HEK293 (cell line): ENCODE data around the gene FABP7.

ENCODE experiments used
- CTCF ChIA-PET: fragments of 350-600 bp; formaldehyde crosslinking; extraction: SDS; loops from one replicate; lab custom pipeline; 2021; ENCODE audit warnings: antibody characterized with exemption; lab: Yijun Ruan, JAX
- POLR2A ChIA-PET: fragments of 300-600 bp; formaldehyde crosslinking; extraction: SDS; loops from one replicate; lab custom pipeline; 2020; ENCODE audit warnings: antibody characterized with exemption, inconsistent platforms; lab: Yijun Ruan, JAX
- H3K27ac ChIP-seq: fragments of 200-500 bp; sonication (Bioruptor generic); 2 replicates; pipeline ENCODE4 v1.5.1; 2014; ENCODE audit warnings: low read depth, low read length, control low read depth, inconsistent platforms; ENCODE audit errors: extremely low read depth
- H3K36me3 ChIP-seq, 2 experiments: fragments of 200-500 bp in 1 of 2; sonication (Bioruptor generic) in 1 of 2; 1 replicate in 1 of 2; 2 replicates in 1 of 2; pipeline ENCODE4 v1.5.1; 2014 to 2017; ENCODE audit warnings: inconsistent platforms in 2 of 2, low read length in 2 of 2; ENCODE audit not compliant: control insufficient read depth in 2 of 2, insufficient read depth in 1 of 2
- H3K4me1 ChIP-seq: fragments of 200-500 bp; sonication (Bioruptor generic); 2 replicates; pipeline ENCODE4 v1.5.1; 2014; ENCODE audit warnings: mild to moderate bottlenecking, low read length, inconsistent platforms; ENCODE audit not compliant: control insufficient read depth, insufficient read depth
- H3K4me3 ChIP-seq: 2 replicates; pipeline ENCODE4 v1.5.1; 2011; ENCODE audit warnings: low read depth, mild to moderate bottlenecking, control low read depth, low read length, moderate library complexity
- H3K9me3 ChIP-seq: fragments of 200-500 bp; sonication (Bioruptor generic); 2 replicates; pipeline ENCODE4 v1.5.1; 2014; ENCODE audit warnings: low read depth, low read length, inconsistent platforms; ENCODE audit not compliant: control insufficient read depth, insufficient read depth
- ATF2 ChIP-seq: fragments of 450-650 bp; formaldehyde crosslinking; IDR thresholded peaks from 2 replicates; pipeline ENCODE4 v1.5.1; 2016; ENCODE audit warnings: missing biosample characterization, missing genetic modification characterization, low read depth
- BCL11A ChIP-seq: fragments of 450-650 bp; formaldehyde crosslinking; IDR thresholded peaks from 2 replicates; pipeline ENCODE4 v1.5.1; 2016; ENCODE audit warnings: low read depth, missing biosample characterization, missing genetic modification characterization
- GLIS1 ChIP-seq: fragments of 450-650 bp; formaldehyde crosslinking; IDR thresholded peaks from 2 replicates; pipeline ENCODE4 v1.5.1; 2016; ENCODE audit warnings: missing biosample characterization, missing genetic modification characterization
- PATZ1 ChIP-seq: fragments of 450-650 bp; formaldehyde crosslinking; IDR thresholded peaks from 2 replicates; pipeline ENCODE4 v1.5.1; 2016; ENCODE audit warnings: missing biosample characterization, missing genetic modification characterization
- SP2 ChIP-seq: fragments of 450-650 bp; formaldehyde crosslinking; IDR thresholded peaks from 2 replicates; pipeline ENCODE4 v1.5.1; 2016; ENCODE audit warnings: missing biosample characterization, missing genetic modification characterization
- ZBTB26 ChIP-seq: fragments of 450-650 bp; formaldehyde crosslinking; optimal IDR thresholded peaks from 2 replicates; pipeline ENCODE3; 2016; ENCODE audit warnings: missing biosample characterization, mild to moderate bottlenecking, missing genetic modification characterization
- ZFP37 ChIP-seq: fragments of 450-650 bp; formaldehyde crosslinking; IDR thresholded peaks from 2 replicates; pipeline ENCODE4 v1.5.1; 2016; ENCODE audit warnings: missing biosample characterization, missing genetic modification characterization
- ZNF174 ChIP-seq: fragments of 450-650 bp; formaldehyde crosslinking; IDR thresholded peaks from 2 replicates; pipeline ENCODE4 v1.5.0; 2017; ENCODE audit warnings: missing biosample characterization, mild to moderate bottlenecking, missing genetic modification characterization
- ZNF280D ChIP-seq: fragments of 450-650 bp; formaldehyde crosslinking; IDR thresholded peaks from 2 replicates; pipeline ENCODE4 v1.5.1; 2016; ENCODE audit warnings: missing biosample characterization, missing genetic modification characterization
- ZNF350 ChIP-seq: fragments of 450-650 bp; formaldehyde crosslinking; IDR thresholded peaks from 2 replicates; pipeline ENCODE4 v1.5.0; 2017; ENCODE audit warnings: missing biosample characterization, mild to moderate bottlenecking, missing genetic modification characterization
- ZNF37A ChIP-seq: fragments of 450-650 bp; IDR thresholded peaks from 2 replicates; pipeline ENCODE4 v1.5.1; 2018; ENCODE audit warnings: missing biosample characterization, missing genetic modification characterization
- ZNF426 ChIP-seq: fragments of 450-650 bp; formaldehyde crosslinking; IDR thresholded peaks from 2 replicates; pipeline ENCODE4 v1.5.1; 2017; ENCODE audit warnings: missing biosample characterization, missing genetic modification characterization, mild to moderate bottlenecking, inconsistent platforms, moderate library complexity
- ZNF433 ChIP-seq: fragments of 450-650 bp; formaldehyde crosslinking; IDR thresholded peaks from 2 replicates; pipeline ENCODE4 v1.5.1; 2016; ENCODE audit warnings: missing biosample characterization, missing genetic modification characterization, low read depth
- ZNF449 ChIP-seq: fragments of 450-650 bp; formaldehyde crosslinking; IDR thresholded peaks from 2 replicates; pipeline ENCODE4 v1.5.1; 2017; ENCODE audit warnings: missing biosample characterization, mild to moderate bottlenecking, missing genetic modification characterization, moderate library complexity
- ZNF473 ChIP-seq: fragments of 450-650 bp; formaldehyde crosslinking; IDR thresholded peaks from 2 replicates; pipeline ENCODE4 v1.5.1; 2017; ENCODE audit warnings: missing biosample characterization, missing genetic modification characterization
- ZNF521 ChIP-seq: fragments of 450-650 bp; formaldehyde crosslinking; IDR thresholded peaks from 2 replicates; pipeline ENCODE4 v1.5.1; 2017; ENCODE audit warnings: missing biosample characterization, mild to moderate bottlenecking, missing genetic modification characterization
- ZNF558 ChIP-seq: fragments of 450-650 bp; formaldehyde crosslinking; IDR thresholded peaks from 2 replicates; pipeline ENCODE4 v1.5.1; 2016; ENCODE audit warnings: missing biosample characterization, missing genetic modification characterization
- ZNF585B ChIP-seq: fragments of 450-650 bp; formaldehyde crosslinking; IDR thresholded peaks from 2 replicates; pipeline ENCODE4 v1.5.1; 2016; ENCODE audit warnings: missing biosample characterization, missing genetic modification characterization
- ZNF701 ChIP-seq: fragments of 450-650 bp; formaldehyde crosslinking; IDR thresholded peaks from 2 replicates; pipeline ENCODE4 v1.5.1; 2016; ENCODE audit warnings: missing biosample characterization, missing genetic modification characterization
- ZSCAN16 ChIP-seq: fragments of 450-650 bp; formaldehyde crosslinking; IDR thresholded peaks from 2 replicates; pipeline ENCODE4 v1.5.1; 2016; ENCODE audit warnings: missing biosample characterization, missing genetic modification characterization
- ZSCAN18 ChIP-seq: fragments of 450-650 bp; formaldehyde crosslinking; IDR thresholded peaks from 2 replicates; pipeline ENCODE4 v1.5.1; 2016; ENCODE audit warnings: missing biosample characterization, missing genetic modification characterization

Gene FABP7

GRCh38 chr6:122754191-122754731, 25.3 kb upstream of the FABP7 start (continued):
- no peak for TF ChIP-seq ZNF280D (tag by site-specific recombination)
- TF ChIP-seq ZNF426 (tag by site-specific recombination), result no peak
- no peak for TF ChIP-seq PATZ1 (tag by site-specific recombination)
- TF ChIP-seq ZNF585B, result no peak
- TF ChIP-seq ATF2 (tag by site-specific recombination), result no peak
- TF ChIP-seq ZNF350 (tag by site-specific recombination), result no peak
- no peak for TF ChIP-seq BCL11A (tag by site-specific recombination)
- TF ChIP-seq, all 188 proteins: peak for 0

- POLR2A ChIA-PET, result no interaction called here
- H3K9me3 ChIP-seq, result no peaks in the 10 kb centered on the region
- H3K4me3 ChIP-seq, result no peak overlapping the region
- no peak overlapping the region for H3K27ac ChIP-seq
- TF ChIP-seq ZNF585B (no peak), ZSCAN16 (tag by site-specific recombination) (no peak), ZNF433 (no peak)
- H3K36me3 ChIP-seq, result no peaks in the 10 kb centered on the region
- CTCF ChIA-PET, result interaction anchor here (0.5 to 0.6 kb wide), 2 partner anchors 34 to 81 kb away, joined by 3 to 4 read pairs; no protein-coding TSS in a partner anchor
- no peaks in the 10 kb centered on the region for H3K4me1 ChIP-seq
Measured at GRCh38 chr6:122755901-122756300, 23.6 kb upstream of the FABP7 start.

GRCh38 chr6:122758927-122759334, 20.6 kb upstream of the FABP7 start:
- no peak for TF ChIP-seq ZFP37
- TF ChIP-seq ZNF37A (tag by site-specific recombination), result no peak
- no peak for TF ChIP-seq ZNF558 (tag by site-specific recombination)
- no peak for TF ChIP-seq ZNF521 (tag by site-specific recombination)
- TF ChIP-seq ZNF585B, result no peak
- no peak for TF ChIP-seq ZNF449 (tag by site-specific recombination)
- TF ChIP-seq ZNF701 (tag by site-specific recombination), result no peak
- TF ChIP-seq ZNF473 (tag by site-specific recombination), result no peak
- no peak for TF ChIP-seq ZBTB26 (tag by site-specific recombination)
- TF ChIP-seq ZNF174 (tag by site-specific recombination), result no peak
- no peak for TF ChIP-seq GLIS1 (tag by site-specific recombination)
- TF ChIP-seq SP2, result no peak
- TF ChIP-seq ZSCAN18 (tag by site-specific recombination), result no peak
- Histone ChIP-seq H3K4me1 (no peaks in the 10 kb centered on the region), H3K27ac (no peak overlapping the region), H3K9me3 (no peaks in the 10 kb centered on the region), H3K36me3 (no peaks in the 10 kb centered on the region), H3K4me3 (no peak overlapping the region)
- CTCF ChIA-PET, result interaction anchor here (0.7 kb wide), 2 partner anchors 79 to 81 kb away, joined by 4 to 5 read pairs; no protein-coding TSS in a partner anchor
- POLR2A ChIA-PET, result interaction anchor here (0.5 kb wide), 1 partner anchor 43 kb away, joined by 8 read pairs; no protein-coding TSS in a partner anchor
